Mucosa of stomach (tissue), 1 donor: Measurements from ENCODE around the gene ATAD2B.

Experiments used
- H3K27me3 ChIP-seq: one replicate; pipeline ENCODE4 v1.7.0; 2013; ENCODE audit warnings: mild to moderate bottlenecking, low read length; ENCODE audit not compliant: control insufficient read depth, insufficient read depth
- H3K36me3 ChIP-seq: one replicate; pipeline ENCODE4 v1.7.0; 2013; ENCODE audit warnings: low read length; ENCODE audit not compliant: control insufficient read depth, insufficient read depth
- H3K4me1 ChIP-seq: one replicate; pipeline ENCODE4 v1.7.0; 2013; ENCODE audit warnings: mild to moderate bottlenecking, low read length; ENCODE audit not compliant: control insufficient read depth, insufficient read depth
- H3K4me3 ChIP-seq: one replicate; pipeline ENCODE4 v1.7.0; 2013; ENCODE audit warnings: low read length
- H3K9ac ChIP-seq: one replicate; pipeline ENCODE4 v1.7.0; 2013; ENCODE audit warnings: mild to moderate bottlenecking, low read length, moderate library complexity
- H3K9me3 ChIP-seq: one replicate; pipeline ENCODE4 v1.7.0; 2013; ENCODE audit warnings: mild to moderate bottlenecking, low read length, moderate library complexity; ENCODE audit not compliant: control insufficient read depth
- donor health status: Pancreatic carcinoma.

ATAD2B gene

GRCh38 chr2:23939987-23940717, 13.2 kb upstream of the ATAD2B start, which contains the start of gene UBXN2A:
Gene UBXN2A, plus strand, starts transcription at chr2:23940463. Its CDS starts 17,852 bp downstream, at chr2:23958315.
- Histone ChIP-seq H3K4me1 (peaks cover 12% of the 10 kb centered on the region), H3K36me3 (no peaks in the 10 kb centered on the region), H3K4me3 (peak within 1 kb of the TSS; percentile 86), H3K9ac (peak within 1 kb of the TSS; percentile 36), H3K27me3 (peaks cover 5% of the 10 kb centered on the region), H3K9me3 (no peaks in the 10 kb centered on the region)

DNA sequence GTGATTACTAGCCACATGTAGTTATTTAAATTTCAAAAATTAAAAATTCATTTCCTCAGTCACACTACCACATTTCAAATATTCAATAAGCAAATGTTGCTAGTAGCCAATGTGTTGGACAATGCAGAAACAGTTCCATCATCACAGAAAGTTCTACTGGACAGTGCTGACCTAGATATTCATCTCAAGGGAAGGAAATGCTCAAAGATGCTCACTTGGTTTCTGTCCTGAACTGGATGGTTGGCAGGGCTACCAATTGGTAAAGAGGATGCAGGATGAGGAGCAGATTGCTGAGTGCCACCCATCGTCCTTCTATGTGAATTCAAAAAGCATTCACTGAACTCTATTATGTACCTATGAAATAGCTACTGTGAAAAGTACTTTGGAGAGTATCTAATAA, 7.3 kb upstream of the ATAD2B start:
- H3K9ac ChIP-seq: no peak overlapping the region
- peaks cover 3% of the 10 kb centered on the region for H3K4me1 ChIP-seq
- no peaks in the 10 kb centered on the region for H3K9me3 ChIP-seq
- peaks cover 2% of the 10 kb centered on the region for H3K27me3 ChIP-seq
- no peaks in the 10 kb centered on the region for H3K36me3 ChIP-seq
- no peak overlapping the region for H3K4me3 ChIP-seq

DNA sequence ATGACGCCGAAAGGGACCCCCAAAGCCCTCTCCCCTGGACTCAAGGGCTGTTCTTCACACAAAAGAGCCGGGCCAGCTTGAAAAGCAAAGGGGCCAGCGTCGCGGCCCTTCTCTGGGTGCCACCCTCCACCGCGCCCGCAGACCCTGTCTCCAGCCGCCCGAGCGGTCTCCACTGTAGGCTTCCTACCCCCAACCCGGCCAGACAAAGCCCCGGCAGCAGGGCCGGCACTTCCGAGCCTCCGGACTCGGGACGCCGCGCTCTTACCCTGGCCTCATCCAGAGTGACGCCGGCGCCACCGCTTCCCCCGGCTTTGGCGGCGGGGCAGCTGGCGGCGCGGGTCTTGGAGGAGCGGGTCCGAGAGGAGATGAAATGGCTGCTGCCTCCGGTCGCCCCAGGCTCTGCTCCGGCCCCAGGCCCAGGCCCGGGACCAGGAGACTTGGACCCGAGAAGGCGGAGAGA, 603 bp downstream of the ATAD2B start:
- peak overlapping the region; percentile 99 for H3K9ac ChIP-seq
- H3K9me3 ChIP-seq: no peaks in the 10 kb centered on the region
- no peaks in the 10 kb centered on the region for H3K36me3 ChIP-seq
- H3K4me1 ChIP-seq: peaks cover 13% of the 10 kb centered on the region
- H3K4me3 ChIP-seq: peak overlapping the region; percentile 94
- no peaks in the 10 kb centered on the region for H3K27me3 ChIP-seq

DNA sequence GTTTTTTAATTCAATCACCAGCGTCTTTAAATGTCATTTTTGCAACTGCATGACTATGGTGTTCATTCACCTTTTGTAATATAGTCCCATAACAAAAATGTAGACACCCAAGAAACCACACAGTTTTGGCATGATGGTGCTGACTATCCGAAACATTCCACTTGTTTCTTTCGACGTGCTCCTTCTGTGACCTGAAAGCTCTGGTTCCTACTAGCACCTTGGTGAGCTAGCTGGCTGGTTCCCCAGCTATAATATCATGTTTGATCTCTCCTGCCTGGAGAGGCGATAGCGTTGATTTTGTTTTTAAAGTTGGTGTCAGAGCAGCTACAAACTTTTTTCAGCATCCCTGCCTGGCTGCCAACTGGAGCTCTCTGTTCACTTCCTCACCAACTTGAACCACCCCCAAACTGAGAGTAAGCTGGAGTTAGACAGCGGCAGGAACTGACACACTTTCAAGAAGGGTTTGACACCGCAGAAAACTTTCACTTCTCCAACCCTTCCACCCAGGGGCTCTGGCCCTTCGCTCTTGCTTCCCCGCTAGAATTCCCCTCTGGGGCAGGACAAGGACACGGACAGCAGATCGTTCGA, 1.1 kb downstream of the ATAD2B start:
- Histone ChIP-seq H3K36me3 (no peaks in the 10 kb centered on the region), H3K4me3 (peak overlapping the region; percentile 94), H3K4me1 (peaks cover 13% of the 10 kb centered on the region), H3K9me3 (no peaks in the 10 kb centered on the region), H3K27me3 (no peaks in the 10 kb centered on the region), H3K9ac (peak overlapping the region; percentile 99)

- Histone ChIP-seq H3K4me3 (no peak overlapping the region), H3K9me3 (no peaks in the 10 kb centered on the region), H3K9ac (peak overlapping the region; percentile 1)
Measured at GRCh38 chr2:23924589-23925359, 2.1 kb downstream of the ATAD2B start.

GRCh38 chr2:23918837-23919489, 8.0 kb downstream of the ATAD2B start:
- Histone ChIP-seq H3K9ac (no peak overlapping the region), H3K9me3 (no peaks in the 10 kb centered on the region), H3K36me3 (no peaks in the 10 kb centered on the region), H3K4me1 (no peaks in the 10 kb centered on the region), H3K27me3 (no peaks in the 10 kb centered on the region), H3K4me3 (no peak overlapping the region)

More at GRCh38 chr2:23924589-23925359, 2.1 kb downstream of the ATAD2B start:
- no peaks in the 10 kb centered on the region for H3K36me3 ChIP-seq
- peaks cover 13% of the 10 kb centered on the region for H3K4me1 ChIP-seq
- H3K27me3 ChIP-seq: no peaks in the 10 kb centered on the region

DNA sequence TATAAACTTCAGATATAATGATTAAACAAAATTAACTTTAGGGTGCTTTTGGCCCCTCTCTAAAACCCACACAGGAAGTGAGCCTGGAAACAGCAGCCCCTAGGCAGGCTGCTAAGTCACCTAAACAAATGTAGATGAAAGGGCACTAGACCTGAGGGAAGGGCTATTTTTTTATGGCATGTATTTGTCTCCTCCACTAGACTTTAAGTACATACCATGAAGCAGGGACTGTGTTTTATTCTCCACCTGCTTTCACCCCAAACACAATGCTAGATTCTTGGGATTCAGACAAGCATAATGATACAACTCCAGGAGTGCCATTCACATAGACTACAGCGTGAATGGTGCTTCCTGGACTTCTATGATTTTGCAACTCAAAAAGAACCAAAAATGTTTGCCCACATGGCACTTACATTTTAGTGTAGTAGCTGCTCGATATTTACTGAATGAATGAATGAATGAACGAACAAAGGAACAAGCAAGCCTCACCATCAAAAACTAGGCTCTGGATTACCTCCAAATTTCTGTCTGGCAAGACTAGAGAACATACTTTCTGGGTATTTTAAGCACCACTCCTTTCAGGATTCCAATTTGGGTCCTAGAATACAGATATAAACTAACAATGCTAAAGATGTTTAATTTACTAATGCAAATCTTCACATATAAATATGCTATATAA, 10.1 kb downstream of the ATAD2B start:
- Histone ChIP-seq H3K9ac (no peak overlapping the region), H3K4me1 (no peaks in the 10 kb centered on the region), H3K27me3 (no peaks in the 10 kb centered on the region), H3K9me3 (no peaks in the 10 kb centered on the region), H3K36me3 (no peaks in the 10 kb centered on the region), H3K4me3 (no peak overlapping the region)

GRCh38 chr2:23915327-23915726, 11.6 kb downstream of the ATAD2B start:
- Histone ChIP-seq H3K9me3 (no peaks in the 10 kb centered on the region), H3K4me3 (no peak overlapping the region), H3K4me1 (no peaks in the 10 kb centered on the region), H3K9ac (no peak overlapping the region), H3K27me3 (no peaks in the 10 kb centered on the region), H3K36me3 (no peaks in the 10 kb centered on the region)

GRCh38 chr2:23912054-23912453, 14.9 kb downstream of the ATAD2B start:
- Histone ChIP-seq H3K4me3 (no peak overlapping the region), H3K36me3 (no peaks in the 10 kb centered on the region), H3K27me3 (no peaks in the 10 kb centered on the region), H3K9me3 (no peaks in the 10 kb centered on the region), H3K4me1 (no peaks in the 10 kb centered on the region), H3K9ac (no peak overlapping the region)

DNA sequence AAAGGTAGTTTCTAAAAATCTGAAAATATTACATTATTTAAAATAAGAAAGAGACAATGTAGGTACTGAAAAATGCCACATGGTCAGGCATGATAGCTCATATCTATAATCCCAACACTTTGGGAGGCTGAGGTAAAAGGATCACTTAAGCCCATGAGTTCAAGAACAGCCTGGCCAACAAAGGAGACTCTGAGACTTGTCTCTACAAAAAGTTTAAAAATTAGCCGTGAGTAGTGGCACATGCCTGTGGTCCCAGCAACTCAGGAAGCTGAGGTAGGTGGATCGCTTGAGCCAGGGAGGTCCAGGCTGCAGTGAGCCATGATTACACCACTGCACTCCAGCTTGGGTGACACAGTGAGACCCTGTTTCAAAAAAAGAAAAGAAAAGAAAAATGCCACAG, 21.8 kb downstream of the ATAD2B start:
- H3K27me3 ChIP-seq: no peaks in the 10 kb centered on the region
- peaks cover 12% of the 10 kb centered on the region for H3K4me1 ChIP-seq
- H3K36me3 ChIP-seq: no peaks in the 10 kb centered on the region
- H3K9ac ChIP-seq: no peak overlapping the region
- H3K9me3 ChIP-seq: no peaks in the 10 kb centered on the region
- H3K4me3 ChIP-seq: no peak overlapping the region

DNA sequence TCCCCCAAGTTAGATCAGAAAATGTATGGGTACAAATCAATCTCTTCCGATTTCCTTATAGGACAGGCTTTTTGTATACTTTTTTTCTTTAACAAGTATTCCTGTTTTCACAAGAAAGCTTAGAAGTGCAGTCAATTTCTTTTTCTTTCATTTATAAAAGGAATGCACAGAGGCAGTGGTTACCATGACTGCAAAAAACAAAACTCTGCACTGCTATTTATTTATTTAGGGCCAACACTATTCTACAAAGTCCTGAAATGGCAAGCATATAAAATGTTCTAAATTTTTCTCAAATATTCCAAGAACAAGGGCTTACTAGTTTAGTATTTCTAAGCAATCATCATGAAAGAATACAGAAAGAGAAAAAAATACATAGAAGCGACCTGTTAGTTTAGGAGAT, 22.2 kb downstream of the ATAD2B start:
- Histone ChIP-seq H3K9ac (no peak overlapping the region), H3K4me3 (no peak overlapping the region), H3K4me1 (peaks cover 12% of the 10 kb centered on the region), H3K36me3 (no peaks in the 10 kb centered on the region), H3K27me3 (no peaks in the 10 kb centered on the region), H3K9me3 (no peaks in the 10 kb centered on the region)
